ENCODE data around the gene POSTN.

Gene POSTN

GRCh38 chr13:37598597-37598996 lies at the start of gene POSTN:
POSTN (minus strand) TSS chr13:37598768; CDS start chr13:37598726, 42 bp downstream.
- no peak for DNase-seq (ENCODE audit: extremely low read depth in 1 of 2, low read depth in 1 of 2)

- no peak for DNase-seq (ENCODE audit: extremely low read depth in 1 of 2, low read depth in 1 of 2)
Measured at GRCh38 chr13:37647031-37647650, 48.6 kb upstream of the POSTN start.

- DNase-seq (ENCODE audit: extremely low read depth in 1 of 2, low read depth in 1 of 2) = no peak
Measured at GRCh38 chr13:37646531-37646930, 48.0 kb upstream of the POSTN start.

- no peak for DNase-seq (ENCODE audit: extremely low read depth in 1 of 2, low read depth in 1 of 2)
Measured at GRCh38 chr13:37645181-37645740, 46.7 kb upstream of the POSTN start.

GRCh38 chr13:37641391-37641790 lies 42.8 kb upstream of the POSTN start:
- no peak for DNase-seq (ENCODE audit: extremely low read depth in 1 of 2, low read depth in 1 of 2)

- no peak for DNase-seq (ENCODE audit: extremely low read depth in 1 of 2, low read depth in 1 of 2)
Measured at GRCh38 chr13:37640499-37640898, 41.9 kb upstream of the POSTN start.

GRCh38 chr13:37636701-37637100 lies 38.1 kb upstream of the POSTN start:
- DNase-seq (ENCODE audit: extremely low read depth in 1 of 2, low read depth in 1 of 2) = no peak

GRCh38 chr13:37632294-37632693 lies 33.7 kb upstream of the POSTN start:
- DNase-seq (ENCODE audit: extremely low read depth in 1 of 2, low read depth in 1 of 2) = no peak

GRCh38 chr13:37627428-37627827 lies 28.9 kb upstream of the POSTN start:
- no peak for DNase-seq (ENCODE audit: extremely low read depth in 1 of 2, low read depth in 1 of 2)

- no peak for DNase-seq (ENCODE audit: extremely low read depth in 1 of 2, low read depth in 1 of 2)
Measured at GRCh38 chr13:37621811-37622361, 23.3 kb upstream of the POSTN start.

GRCh38 chr13:37618554-37618953 lies 20.0 kb upstream of the POSTN start:
- DNase-seq (ENCODE audit: extremely low read depth in 1 of 2, low read depth in 1 of 2) = no peak

GRCh38 chr13:37617173-37617572 lies 18.6 kb upstream of the POSTN start:
- DNase-seq (ENCODE audit: extremely low read depth in 1 of 2, low read depth in 1 of 2) = no peak

- no peak for DNase-seq (ENCODE audit: extremely low read depth in 1 of 2, low read depth in 1 of 2)
Measured at GRCh38 chr13:37616131-37616530, 17.6 kb upstream of the POSTN start.

GRCh38 chr13:37615276-37615675 lies 16.7 kb upstream of the POSTN start:
- DNase-seq (ENCODE audit: extremely low read depth in 1 of 2, low read depth in 1 of 2) = no peak

GRCh38 chr13:37613638-37614037 lies 15.1 kb upstream of the POSTN start:
- no peak for DNase-seq (ENCODE audit: extremely low read depth in 1 of 2, low read depth in 1 of 2)

- no peak for DNase-seq (ENCODE audit: extremely low read depth in 1 of 2, low read depth in 1 of 2)
Measured at GRCh38 chr13:37613236-37613635, 14.7 kb upstream of the POSTN start.

- DNase-seq (ENCODE audit: extremely low read depth in 1 of 2, low read depth in 1 of 2) = no peak
Measured at GRCh38 chr13:37608750-37609339, 10.3 kb upstream of the POSTN start.

- no peak for DNase-seq (ENCODE audit: extremely low read depth in 1 of 2, low read depth in 1 of 2)
Measured at GRCh38 chr13:37602733-37603381, 4.3 kb upstream of the POSTN start.

- DNase-seq (ENCODE audit: extremely low read depth in 1 of 2, low read depth in 1 of 2) = no peak
Measured at GRCh38 chr13:37601648-37602440, 3.3 kb upstream of the POSTN start.

GRCh38 chr13:37599519-37599918 lies 951 bp upstream of the POSTN start:
- DNase-seq (ENCODE audit: extremely low read depth in 1 of 2, low read depth in 1 of 2) = no peak

GRCh38 chr13:37597477-37598025 lies 1.0 kb downstream of the POSTN start:
- no peak for DNase-seq (ENCODE audit: extremely low read depth in 1 of 2, low read depth in 1 of 2)

Measured in activated CD8-positive, alpha-beta memory T cell treated with anti-CD3 and anti-CD28 coated beads for 1 hour (primary cell).